Measurements from ENCODE around the gene TNFRSF9. TPM values are rescaled to one million over a fixed set of nuclear protein-coding genes. Genes with fewer than 3 reads are reported as not detected.
"Not testable (repeated sequence)": the region's sequence is repeated elsewhere in the genome, so short reads cannot be mapped to it uniquely, and the experiment has no call there.

The TNFRSF9 gene
- total RNA-seq, 2 experiments from 2014 or later: 146 to 149 TPM

DNA sequence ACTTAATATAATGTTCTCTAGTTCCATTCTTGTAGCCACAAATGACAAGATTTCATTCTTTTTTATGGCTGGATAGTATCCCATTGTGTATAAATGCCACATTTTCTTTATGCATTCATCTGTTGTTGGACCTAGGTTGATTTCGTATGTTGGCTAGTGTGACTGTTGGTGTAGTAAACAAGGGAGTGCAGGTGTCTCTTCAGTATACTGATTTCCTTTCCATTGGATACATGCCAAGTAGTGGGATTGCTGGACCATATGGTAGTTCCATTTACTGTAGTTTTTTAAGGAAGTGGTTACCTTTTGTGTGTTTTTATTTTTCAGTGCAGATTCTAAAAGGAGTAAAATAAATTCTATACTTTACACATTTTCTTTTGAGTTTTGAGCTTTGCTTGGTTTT, 26.6 kb upstream of the TNFRSF9 start:
- Mint-ChIP-seq H3K27me3 (no peaks in the 10 kb centered on the region), H3K4me1 (peaks cover 45% of the 10 kb centered on the region), H3K9me3 (no peaks in the 10 kb centered on the region), H3K36me3 (peaks cover 76% of the 10 kb centered on the region), H3K4me3 (peak overlapping the region; percentile 36), H3K27ac (peak overlapping the region; percentile 21)
- no peak for DNase-seq

DNA sequence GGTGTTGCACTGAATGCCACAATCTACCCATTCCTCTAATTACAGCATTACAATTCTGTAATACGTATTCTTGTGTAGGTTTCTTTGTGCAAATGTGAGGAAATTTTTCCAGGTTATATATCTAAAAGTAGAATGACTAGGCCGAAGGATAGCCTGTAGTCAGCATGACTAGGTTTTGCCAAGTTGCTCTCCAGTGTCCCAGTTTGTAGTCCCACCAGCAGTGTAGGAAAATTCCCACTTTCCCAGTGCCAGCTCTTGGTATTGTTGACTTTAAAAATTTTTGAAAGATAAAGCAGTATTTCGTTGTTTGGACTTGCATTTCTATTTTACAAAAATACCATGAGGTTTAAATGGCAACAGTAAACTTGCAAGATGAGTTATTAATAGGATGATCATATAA, 23.8 kb upstream of the TNFRSF9 start:
- DNase-seq: no peak
- H3K9me3 Mint-ChIP-seq: no peaks in the 10 kb centered on the region
- H3K4me1 Mint-ChIP-seq: peaks cover 48% of the 10 kb centered on the region
- H3K36me3 Mint-ChIP-seq: peaks cover 60% of the 10 kb centered on the region
- peak overlapping the region; percentile 98 for H3K4me3 Mint-ChIP-seq
- no peaks in the 10 kb centered on the region for H3K27me3 Mint-ChIP-seq
- H3K27ac Mint-ChIP-seq: peak overlapping the region; percentile 32

DNA sequence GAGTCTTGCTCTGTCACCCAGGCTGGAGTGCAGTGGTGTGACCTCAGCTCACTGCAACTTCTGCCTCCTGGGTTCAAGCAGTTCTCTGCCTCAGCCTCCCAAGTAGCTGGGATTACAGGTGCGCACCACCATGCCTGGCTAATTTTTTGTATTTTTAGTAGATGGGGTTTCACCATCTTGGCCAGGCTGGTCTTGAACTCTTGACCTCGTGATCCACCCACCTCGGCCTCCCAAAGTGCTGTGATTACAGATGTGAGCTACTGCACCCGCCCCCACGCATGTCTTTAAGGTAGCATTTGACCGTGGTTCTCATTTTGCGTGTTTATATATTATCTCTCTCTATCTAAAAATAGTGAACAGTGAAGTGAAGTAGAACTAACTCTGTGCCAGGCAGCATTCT, 23.2 kb upstream of the TNFRSF9 start:
- not testable (repeated sequence) for DNase-seq, H3K27me3 Mint-ChIP-seq, H3K9me3 Mint-ChIP-seq
- Mint-ChIP-seq H3K27ac (peak overlapping the region; percentile 63), H3K4me1 (peaks cover 50% of the 10 kb centered on the region), H3K36me3 (peaks cover 57% of the 10 kb centered on the region), H3K4me3 (peak overlapping the region; percentile 98)

DNA sequence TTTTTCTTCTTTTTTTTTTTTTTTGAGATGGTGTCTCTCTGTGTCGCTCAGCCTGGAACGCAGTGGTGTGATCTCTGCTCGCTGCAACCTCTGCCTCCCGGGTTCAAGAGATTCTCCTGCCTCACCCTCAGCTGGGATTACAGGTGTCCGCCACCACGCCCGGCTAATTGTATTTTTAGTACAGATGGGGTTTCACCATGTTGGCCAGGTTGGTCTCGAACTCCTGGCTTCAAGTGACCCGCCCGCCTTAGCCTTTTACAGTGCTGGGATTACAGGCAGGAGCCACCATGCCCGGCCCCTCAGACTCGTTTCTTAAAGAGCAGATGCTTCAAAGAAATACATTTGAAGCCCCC, 22.7 kb upstream of the TNFRSF9 start:
- H3K4me1 Mint-ChIP-seq: peaks cover 48% of the 10 kb centered on the region
- peaks cover 55% of the 10 kb centered on the region for H3K36me3 Mint-ChIP-seq
- H3K9me3 Mint-ChIP-seq, DNase-seq, H3K27me3 Mint-ChIP-seq: not testable (repeated sequence)
- peak overlapping the region; percentile 97 for H3K27ac Mint-ChIP-seq
- H3K4me3 Mint-ChIP-seq: peak overlapping the region; percentile 98

DNA sequence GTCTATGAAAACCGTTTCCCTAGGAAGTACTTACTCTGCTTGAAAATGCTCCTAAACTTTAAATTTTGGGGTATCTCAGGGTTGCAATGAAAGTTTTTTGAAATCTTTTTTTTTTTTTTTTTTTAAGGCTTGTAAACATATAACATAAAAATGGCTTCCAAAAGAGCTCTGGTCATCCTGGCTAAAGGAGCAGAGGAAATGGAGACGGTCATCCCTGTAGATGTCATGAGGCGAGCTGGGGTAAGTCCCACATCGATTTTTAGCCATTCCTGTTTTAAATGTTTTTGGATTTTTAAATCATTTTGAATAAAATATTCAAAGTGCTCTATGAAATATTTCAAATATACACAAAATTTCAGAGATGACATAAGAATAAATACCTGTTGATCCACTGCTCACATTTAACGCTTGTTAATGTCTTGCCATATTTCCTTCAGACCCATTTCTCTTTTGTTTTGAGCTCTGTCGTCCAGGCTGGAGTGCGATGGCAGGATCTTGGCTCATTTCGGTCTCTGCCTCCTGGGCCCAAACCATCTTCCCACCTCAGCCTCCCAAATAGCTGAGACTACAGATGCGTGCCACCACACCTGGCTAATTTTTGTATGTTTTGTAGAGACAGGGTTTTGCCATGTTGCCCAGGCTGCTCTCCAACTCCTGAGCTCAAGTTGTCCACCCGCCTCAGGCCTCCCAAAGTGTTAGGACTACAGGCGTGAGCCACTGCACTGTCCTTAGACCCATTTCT, 22.2 kb upstream of the TNFRSF9 start:
- DNase-seq: no peak
- H3K36me3 Mint-ChIP-seq: peaks cover 55% of the 10 kb centered on the region
- peaks cover 48% of the 10 kb centered on the region for H3K4me1 Mint-ChIP-seq
- peak overlapping the region; percentile 98 for H3K4me3 Mint-ChIP-seq
- H3K9me3 Mint-ChIP-seq: no peaks in the 10 kb centered on the region
- H3K27me3 Mint-ChIP-seq: no peaks in the 10 kb centered on the region
- peak overlapping the region; percentile 97 for H3K27ac Mint-ChIP-seq

DNA sequence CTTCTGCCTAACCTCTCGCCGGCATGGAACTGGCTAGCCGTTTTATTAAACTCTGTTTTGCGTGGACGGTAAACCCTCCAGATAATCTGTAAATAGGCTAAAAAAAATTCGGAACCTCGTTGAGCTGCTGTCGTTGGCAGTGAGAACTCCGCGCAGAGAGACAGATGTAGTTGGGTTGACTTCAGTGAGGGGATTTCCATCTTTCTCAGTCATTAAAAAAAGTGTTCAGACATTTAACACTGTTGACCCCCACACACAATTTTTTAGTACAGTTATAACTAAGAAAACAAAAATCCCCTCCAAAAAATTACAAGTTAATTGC, 21.3 kb upstream of the TNFRSF9 start:
- Mint-ChIP-seq H3K9me3 (no peaks in the 10 kb centered on the region), H3K4me1 (peaks cover 45% of the 10 kb centered on the region), H3K27me3 (no peaks in the 10 kb centered on the region), H3K4me3 (peak overlapping the region; percentile 98), H3K36me3 (peaks cover 51% of the 10 kb centered on the region), H3K27ac (peak overlapping the region; percentile 97)
- no peak for DNase-seq

DNA sequence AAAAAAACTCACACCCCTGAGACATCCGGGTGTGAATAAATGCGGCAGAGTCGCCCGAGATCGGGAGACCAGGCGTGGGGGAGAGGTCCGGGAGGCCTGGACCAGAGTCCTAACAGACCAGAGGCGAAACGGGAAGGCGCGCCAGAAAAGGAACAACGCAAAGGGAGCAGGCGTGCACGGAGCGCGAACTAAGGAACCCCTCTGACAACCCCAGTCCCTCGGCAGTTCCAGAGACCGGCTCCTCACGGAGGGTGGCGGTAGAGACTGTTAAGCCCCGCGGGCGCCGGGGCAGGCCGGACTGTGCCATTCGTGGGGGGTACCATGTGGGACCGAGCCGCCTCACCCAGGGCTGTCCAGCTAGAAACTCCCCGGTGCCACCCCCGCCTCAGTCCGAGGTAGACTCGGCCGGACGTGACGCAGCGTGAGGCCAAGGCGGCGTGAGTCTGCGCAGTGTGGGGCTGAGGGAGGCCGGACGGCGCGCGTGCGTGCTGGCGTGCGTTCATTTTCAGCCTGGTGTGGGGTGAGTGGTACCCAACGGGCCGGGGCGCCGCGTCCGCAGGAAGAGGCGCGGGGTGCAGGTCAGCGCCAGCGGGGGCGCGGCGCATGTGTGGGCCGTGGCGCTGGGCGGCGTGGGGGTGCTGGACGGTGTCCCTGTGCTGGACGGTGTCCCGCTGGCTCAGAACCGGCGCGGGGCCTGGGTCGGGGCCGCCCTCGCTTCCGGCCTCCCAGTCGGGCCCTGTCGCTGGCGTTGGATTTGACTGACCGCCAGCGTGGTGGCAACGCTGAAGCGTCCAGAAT, 20.8 kb upstream of the TNFRSF9 start, which contains the start of gene PARK7:
PARK7 (plus strand) TSS at position 496 of the 798 bp plus-strand sequence. CDS start 1,075 bp downstream, outside the sequence.
- H3K9me3 Mint-ChIP-seq: no peaks in the 10 kb centered on the region
- peak within 1 kb of the TSS; percentile 97 for H3K27ac Mint-ChIP-seq
- DNase-seq: peak; percentile 100
- peaks cover 45% of the 10 kb centered on the region for H3K4me1 Mint-ChIP-seq
- H3K4me3 Mint-ChIP-seq: peak within 1 kb of the TSS; percentile 98
- H3K27me3 Mint-ChIP-seq: no peaks in the 10 kb centered on the region
- peaks cover 47% of the 10 kb centered on the region for H3K36me3 Mint-ChIP-seq

DNA sequence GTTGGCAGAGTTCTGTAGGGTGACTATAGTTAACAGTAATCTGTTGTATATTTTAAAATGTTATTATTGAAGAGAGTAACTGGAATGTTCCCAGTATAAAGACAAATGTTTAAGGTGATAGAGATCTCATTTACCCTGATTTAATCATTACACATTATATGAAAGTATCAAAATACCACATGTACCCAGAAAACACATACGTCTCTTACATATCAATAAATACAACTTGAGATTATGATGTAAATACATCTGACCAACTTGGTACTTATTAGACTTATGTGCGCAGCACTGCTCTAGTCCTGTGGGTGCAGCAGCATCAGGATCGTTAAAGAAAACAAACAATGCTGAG, 20.2 kb upstream of the TNFRSF9 start:
- Mint-ChIP-seq H3K9me3 (no peaks in the 10 kb centered on the region), H3K27me3 (no peaks in the 10 kb centered on the region), H3K4me3 (peak overlapping the region; percentile 98), H3K4me1 (peaks cover 50% of the 10 kb centered on the region), H3K36me3 (peaks cover 42% of the 10 kb centered on the region), H3K27ac (peak overlapping the region; percentile 97)
- DNase-seq: no peak

DNA sequence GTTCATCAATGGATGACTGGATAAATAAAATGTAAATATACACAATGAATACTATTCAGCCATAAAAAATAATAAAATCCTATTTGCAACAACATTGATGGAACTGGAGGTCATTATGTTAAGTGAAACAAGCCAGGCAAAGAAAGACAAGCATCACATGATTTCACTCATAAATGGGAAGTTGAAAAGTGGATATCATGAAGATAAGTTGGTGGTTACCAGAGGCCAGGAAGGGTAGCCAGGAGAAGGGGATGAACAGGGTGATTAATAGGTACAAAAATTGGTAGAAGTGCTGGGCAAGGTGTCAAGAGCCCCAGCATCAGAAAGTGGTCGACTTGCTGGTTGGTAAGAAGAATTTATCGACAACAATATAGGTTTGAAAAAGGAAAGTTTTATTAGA, 19.5 kb upstream of the TNFRSF9 start:
- peak overlapping the region; percentile 98 for H3K4me3 Mint-ChIP-seq
- peaks cover 51% of the 10 kb centered on the region for H3K4me1 Mint-ChIP-seq
- no peaks in the 10 kb centered on the region for H3K27me3 Mint-ChIP-seq
- DNase-seq: no peak
- H3K36me3 Mint-ChIP-seq: peaks cover 41% of the 10 kb centered on the region
- peaks cover 2% of the 10 kb centered on the region for H3K9me3 Mint-ChIP-seq
- H3K27ac Mint-ChIP-seq: peak overlapping the region; percentile 97

DNA sequence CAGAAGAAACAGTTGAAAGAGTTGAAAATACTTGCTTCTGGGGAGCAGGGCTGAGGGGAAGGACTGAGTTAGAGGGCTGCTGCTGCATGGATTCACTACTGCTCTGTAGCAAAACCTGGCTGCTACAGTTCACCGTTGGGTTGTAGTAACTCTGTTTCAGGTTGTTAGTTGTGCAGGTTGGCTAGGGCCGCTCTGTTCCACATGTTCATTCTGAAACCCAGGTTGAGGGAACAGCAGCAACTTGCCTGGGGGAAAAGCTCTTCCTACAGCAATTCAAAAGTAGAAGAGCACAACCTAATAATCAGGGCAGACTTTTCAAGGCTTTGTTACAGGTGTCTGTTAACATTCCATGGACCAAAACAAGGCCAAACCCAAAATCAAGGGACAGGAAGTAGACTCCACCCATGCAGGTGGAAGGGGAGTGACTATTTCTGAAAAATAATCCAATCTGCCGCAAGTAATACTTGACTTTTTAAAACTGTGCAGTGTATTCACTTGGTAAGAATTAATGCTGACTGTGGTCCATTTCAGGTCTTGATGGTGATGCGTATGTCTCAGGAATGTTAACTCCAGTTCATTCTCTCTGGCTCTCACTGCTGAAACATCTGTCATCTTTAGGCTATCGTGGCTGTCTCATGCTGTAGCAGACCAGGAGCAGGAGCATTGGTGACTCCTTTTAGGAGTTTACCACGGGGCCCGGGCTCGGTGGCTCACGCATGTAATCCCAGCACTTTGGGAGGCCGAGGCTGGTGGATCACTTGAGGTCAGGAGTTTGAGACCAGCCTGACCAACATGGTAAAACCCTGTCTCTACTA, 15.8 kb upstream of the TNFRSF9 start:
- Mint-ChIP-seq H3K36me3 (peaks cover 7% of the 10 kb centered on the region), H3K4me1 (peaks cover 40% of the 10 kb centered on the region), H3K9me3 (peaks cover 2% of the 10 kb centered on the region), H3K4me3 (peak overlapping the region; percentile 72), H3K27me3 (no peaks in the 10 kb centered on the region), H3K27ac (peak overlapping the region; percentile 96)
- DNase-seq: no peak

DNA sequence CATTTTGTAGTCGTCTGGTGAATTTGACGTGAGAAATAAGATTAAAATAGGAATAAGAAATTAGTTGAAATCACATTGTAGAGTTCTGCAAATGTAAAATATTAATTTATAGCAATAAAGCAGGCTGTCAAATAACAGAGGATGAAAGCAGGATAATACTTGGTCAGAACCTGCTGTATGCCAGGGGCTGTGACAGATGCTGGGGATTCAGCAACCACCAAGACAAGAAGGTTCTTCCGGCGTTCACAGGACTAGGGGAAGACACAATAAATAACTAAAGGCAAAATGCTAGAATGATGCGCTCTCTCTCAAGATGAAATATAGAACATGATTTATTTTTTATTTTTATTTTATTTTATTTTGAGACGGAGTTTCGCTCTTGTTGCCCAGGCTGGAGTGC, 14.0 kb upstream of the TNFRSF9 start:
- peak overlapping the region; percentile 96 for H3K27ac Mint-ChIP-seq
- H3K4me3 Mint-ChIP-seq: peak overlapping the region; percentile 86
- peaks cover 44% of the 10 kb centered on the region for H3K4me1 Mint-ChIP-seq
- no peak for DNase-seq
- peaks cover 7% of the 10 kb centered on the region for H3K36me3 Mint-ChIP-seq
- peaks cover 2% of the 10 kb centered on the region for H3K9me3 Mint-ChIP-seq
- H3K27me3 Mint-ChIP-seq: no peaks in the 10 kb centered on the region

DNA sequence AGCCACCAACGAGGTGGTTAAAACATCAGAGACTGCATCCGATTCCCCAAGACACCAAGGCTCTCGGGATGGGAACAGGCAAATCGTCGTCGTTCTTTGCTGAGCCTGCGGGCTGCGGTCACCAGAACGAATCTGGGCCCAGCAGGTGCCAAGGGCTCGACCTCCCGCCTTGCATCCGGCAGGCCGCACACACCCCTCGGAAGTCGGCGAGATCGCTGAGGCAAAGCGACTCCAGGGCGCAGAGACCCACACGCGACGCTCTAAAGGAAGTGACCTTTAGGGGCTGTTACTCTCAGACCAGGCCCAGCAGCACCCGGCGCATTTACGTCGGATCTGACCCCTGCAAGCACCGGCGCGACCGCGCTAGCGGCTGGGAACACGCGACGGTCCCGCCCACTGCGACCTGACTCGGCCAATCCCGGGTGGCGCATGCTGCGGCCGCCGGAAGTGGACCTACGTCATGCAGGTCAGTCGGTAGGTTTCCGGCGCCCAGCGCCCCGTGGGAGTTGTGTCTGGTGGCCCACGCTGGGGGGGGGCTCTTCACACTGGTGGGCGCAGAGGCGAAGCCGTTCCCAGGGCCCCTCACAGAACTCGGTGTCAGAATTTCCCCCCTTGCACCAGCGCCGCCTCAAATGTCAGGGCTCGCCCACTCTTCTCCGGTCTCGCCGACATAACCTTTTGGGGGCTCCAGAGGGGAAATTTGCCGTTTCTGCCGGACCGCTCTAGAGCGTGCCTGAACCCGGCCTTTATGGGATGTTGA, 13.4 kb upstream of the TNFRSF9 start:
- H3K4me3 Mint-ChIP-seq: peak overlapping the region; percentile 86

DNA sequence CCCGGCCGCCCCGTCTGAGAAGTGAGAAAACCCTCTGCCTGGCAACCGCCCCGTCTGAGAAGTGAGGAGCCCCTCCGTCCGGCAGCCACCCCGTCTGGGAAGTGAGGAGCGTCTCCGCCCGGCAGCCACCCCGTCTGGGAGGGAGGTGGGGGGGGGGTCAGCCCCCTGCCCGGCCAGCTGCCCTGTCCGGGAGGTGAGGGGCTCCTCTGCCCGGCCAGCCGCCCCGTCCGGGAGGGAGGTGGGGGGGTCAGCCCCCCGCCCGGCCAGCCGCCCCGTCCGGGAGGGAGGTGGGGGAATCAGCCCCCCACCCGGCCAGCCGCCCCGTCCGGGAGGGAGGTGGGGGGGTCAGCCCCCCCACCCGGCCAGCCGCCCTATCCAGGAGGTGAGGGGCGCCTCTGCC, 12.2 kb upstream of the TNFRSF9 start:
- not testable (repeated sequence) for H3K36me3 Mint-ChIP-seq, H3K4me3 Mint-ChIP-seq, DNase-seq, H3K9me3 Mint-ChIP-seq, H3K27ac Mint-ChIP-seq, H3K27me3 Mint-ChIP-seq
- H3K4me1 Mint-ChIP-seq: peaks cover 56% of the 10 kb centered on the region

More for the DNA sequence above, 13.4 kb upstream of the TNFRSF9 start:
- peak overlapping the region; percentile 96 for H3K27ac Mint-ChIP-seq
- DNase-seq: peak; percentile 93
- peaks cover 49% of the 10 kb centered on the region for H3K4me1 Mint-ChIP-seq
- H3K9me3 Mint-ChIP-seq: peaks cover 2% of the 10 kb centered on the region
- peaks cover 5% of the 10 kb centered on the region for H3K36me3 Mint-ChIP-seq
- H3K27me3 Mint-ChIP-seq: no peaks in the 10 kb centered on the region

DNA sequence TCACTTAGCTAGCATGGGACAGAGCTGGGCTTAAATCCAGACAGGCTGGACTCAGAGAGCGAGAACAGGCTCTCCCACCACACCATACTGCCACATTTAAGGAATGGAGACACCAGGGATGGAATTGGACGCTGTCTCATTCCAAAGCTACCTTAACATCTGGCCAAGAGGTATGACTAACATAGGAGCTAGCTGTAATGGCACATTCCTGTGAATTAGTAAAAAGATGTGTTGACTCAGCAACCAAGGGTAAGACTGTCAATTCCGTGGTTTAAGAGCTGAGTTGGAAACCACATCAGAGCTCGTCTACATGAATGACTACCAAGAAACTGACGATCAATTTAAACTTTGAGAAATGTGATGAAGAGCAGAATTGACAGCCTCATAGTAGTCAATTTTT, 8.3 kb upstream of the TNFRSF9 start:
- Mint-ChIP-seq H3K4me3 (peak overlapping the region; percentile 41), H3K9me3 (no peaks in the 10 kb centered on the region), H3K4me1 (peaks cover 40% of the 10 kb centered on the region), H3K27me3 (no peaks in the 10 kb centered on the region), H3K27ac (peak overlapping the region; percentile 80), H3K36me3 (no peaks in the 10 kb centered on the region)
- DNase-seq: peak; percentile 26

Measured in activated naive CD8-positive, alpha-beta T cell treated with anti-CD3 and anti-CD28 coated beads for 36 hours (primary cell).